HG03095 (cell line): ENCODE data around the gene SGSM1.
"Not testable (repeated sequence)": the region's sequence is repeated elsewhere in the genome, so short reads cannot be mapped to it uniquely, and the experiment has no call there.

Experiments used
- ATAC-seq: cut with Tn5 transposase; IDR thresholded peaks from one replicate; pipeline ENCODE4 v1.9.1; 2021; ENCODE audit warnings: moderate library complexity; ENCODE audit not compliant: unreplicated experiment

The SGSM1 gene

GRCh38 chr22:24834845-24835570 is 29.0 kb downstream of the SGSM1 start:
- no peak for ATAC-seq

GRCh38 chr22:24836282-24836681 is 30.3 kb downstream of the SGSM1 start:
- ATAC-seq: no peak

GRCh38 chr22:24837517-24837916 is 31.5 kb downstream of the SGSM1 start:
- not testable (repeated sequence) for ATAC-seq

- ATAC-seq: no peak
Measured at GRCh38 chr22:24841261-24841660, 35.2 kb downstream of the SGSM1 start.

- ATAC-seq: no peak
Measured at GRCh38 chr22:24843048-24843447, 37.0 kb downstream of the SGSM1 start.

- no peak for ATAC-seq
Measured at GRCh38 chr22:24845041-24845898, 39.3 kb downstream of the SGSM1 start.

- ATAC-seq: no peak
Measured at GRCh38 chr22:24847490-24847889, 41.5 kb downstream of the SGSM1 start.

- ATAC-seq: no peak
Measured at GRCh38 chr22:24848559-24849168, 42.7 kb downstream of the SGSM1 start.

GRCh38 chr22:24855794-24856193 is 49.8 kb downstream of the SGSM1 start:
- ATAC-seq: no peak

- ATAC-seq: no peak
Measured at GRCh38 chr22:24857576-24857975, 51.6 kb downstream of the SGSM1 start.

- no peak for ATAC-seq
Measured at GRCh38 chr22:24859587-24859986, 53.6 kb downstream of the SGSM1 start.

GRCh38 chr22:24865508-24865907 is 59.5 kb downstream of the SGSM1 start:
- no peak for ATAC-seq

GRCh38 chr22:24867323-24868022 is 61.5 kb downstream of the SGSM1 start:
- no peak for ATAC-seq

GRCh38 chr22:24868979-24869378 is 63.0 kb downstream of the SGSM1 start:
- no peak for ATAC-seq

GRCh38 chr22:24871611-24872205 is 65.7 kb downstream of the SGSM1 start:
- ATAC-seq: no peak

GRCh38 chr22:24873226-24873625 is 67.2 kb downstream of the SGSM1 start:
- ATAC-seq: no peak

- no peak for ATAC-seq
Measured at GRCh38 chr22:24875862-24876506, 70.0 kb downstream of the SGSM1 start.

GRCh38 chr22:24876700-24877099 is 70.7 kb downstream of the SGSM1 start:
- ATAC-seq: no peak

- ATAC-seq: no peak
Measured at GRCh38 chr22:24878969-24879368, 73.0 kb downstream of the SGSM1 start.

- ATAC-seq: no peak
Measured at GRCh38 chr22:24883432-24883831, 77.4 kb downstream of the SGSM1 start.
